DND-41 (cell line): Measurements from ENCODE around the gene PAMR1.

Source experiments
- EZH2 ChIP-seq: IDR thresholded peaks from 3 replicates; pipeline ENCODE4 v1.6.1; 2012; ENCODE audit warnings: borderline replicate concordance, low read depth, mild to moderate bottlenecking, moderate library complexity, low read length, inconsistent platforms; ENCODE audit not compliant: severe bottlenecking
- TF ChIP-seq, protein P1 (sequence below): IDR thresholded peaks from 2 replicates; pipeline ENCODE4 v1.5.1; 2012; ENCODE audit warnings: borderline replicate concordance, low read length, moderate library complexity, mild to moderate bottlenecking; ENCODE audit not compliant: poor library complexity, severe bottlenecking; ENCODE audit errors: extremely low read depth

DNA sequence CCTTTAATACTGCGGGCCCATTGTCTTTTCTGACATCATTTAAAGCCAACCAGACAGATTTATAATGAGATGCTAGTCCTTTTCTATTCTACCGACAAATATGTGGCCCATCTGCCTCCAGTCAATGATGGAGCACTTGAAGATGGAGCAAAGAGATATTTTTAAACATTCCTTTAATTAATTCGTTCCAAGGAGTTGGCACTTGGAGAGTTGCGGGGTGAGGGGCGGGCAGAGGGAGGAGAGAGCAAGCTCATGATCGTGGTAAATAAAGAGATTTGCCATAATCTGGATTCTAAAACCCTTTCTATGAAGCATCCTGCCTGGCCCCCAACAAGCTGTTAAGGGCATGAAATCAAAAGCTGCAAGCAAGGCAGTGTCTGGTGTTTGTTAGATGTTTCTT lies 111.1 kb downstream of the PAMR1 start:
- TF ChIP-seq, protein P1, sequence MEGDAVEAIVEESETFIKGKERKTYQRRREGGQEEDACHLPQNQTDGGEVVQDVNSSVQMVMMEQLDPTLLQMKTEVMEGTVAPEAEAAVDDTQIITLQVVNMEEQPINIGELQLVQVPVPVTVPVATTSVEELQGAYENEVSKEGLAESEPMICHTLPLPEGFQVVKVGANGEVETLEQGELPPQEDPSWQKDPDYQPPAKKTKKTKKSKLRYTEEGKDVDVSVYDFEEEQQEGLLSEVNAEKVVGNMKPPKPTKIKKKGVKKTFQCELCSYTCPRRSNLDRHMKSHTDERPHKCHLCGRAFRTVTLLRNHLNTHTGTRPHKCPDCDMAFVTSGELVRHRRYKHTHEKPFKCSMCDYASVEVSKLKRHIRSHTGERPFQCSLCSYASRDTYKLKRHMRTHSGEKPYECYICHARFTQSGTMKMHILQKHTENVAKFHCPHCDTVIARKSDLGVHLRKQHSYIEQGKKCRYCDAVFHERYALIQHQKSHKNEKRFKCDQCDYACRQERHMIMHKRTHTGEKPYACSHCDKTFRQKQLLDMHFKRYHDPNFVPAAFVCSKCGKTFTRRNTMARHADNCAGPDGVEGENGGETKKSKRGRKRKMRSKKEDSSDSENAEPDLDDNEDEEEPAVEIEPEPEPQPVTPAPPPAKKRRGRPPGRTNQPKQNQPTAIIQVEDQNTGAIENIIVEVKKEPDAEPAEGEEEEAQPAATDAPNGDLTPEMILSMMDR: no peak
- TF ChIP-seq EZH2: no peak
